Stomach (tissue), 9 donors: ENCODE measurements around the gene NUDT4. TPM values are rescaled to one million over a fixed set of nuclear protein-coding genes. Genes with fewer than 3 reads are reported as not detected.
"Not testable (repeated sequence)": the region's sequence is repeated elsewhere in the genome, so short reads cannot be mapped to it uniquely, and the experiment has no call there.

Experiments used
- DNase-seq, 2 donors: peaks; one replicate each; pipeline versions ENCODE4 v3.0.0 to v3.0.0-alpha.2; 2013 to 2019
- H3K27ac ChIP-seq, 5 donors: fragments of 200-600 bp in 4 of 5; sonication (generic) in 4 of 5; one replicate each; pipeline ENCODE4 v1.5.1; 2013 to 2019; ENCODE audit warnings: mild to moderate bottlenecking in 1 of 5, moderate library complexity in 1 of 5
- H3K27me3 ChIP-seq, 3 donors: fragments of 200-600 bp; sonication (generic); one replicate each; pipeline ENCODE4 v1.5.1; 2017 to 2019; ENCODE audit warnings: mixed run types in 1 of 3
- H3K36me3 ChIP-seq, 4 donors: fragments of 200-600 bp; sonication (generic); 1 replicate in 3 of 4; 2 replicates in 1 of 4; pipeline ENCODE4 v1.5.1; 2016 to 2019
- H3K4me1 ChIP-seq, 4 donors: fragments of 200-600 bp; sonication (generic); one replicate each; pipeline ENCODE4 v1.5.1; 2016 to 2019
- H3K4me3 ChIP-seq, 4 donors: fragments of 200-600 bp; sonication (generic) in 3 of 4; one replicate each; pipeline ENCODE4 v1.5.1; 2016 to 2019; ENCODE audit warnings: mild to moderate bottlenecking in 1 of 4
- H3K9me3 ChIP-seq, 4 donors: fragments of 200-600 bp; sonication (generic); one replicate each; pipeline ENCODE4 v1.5.1; 2016 to 2019
- CTCF ChIP-seq, 7 experiments: fragments of 450-650 bp in 4 of 7; fragments of 200-600 bp in 3 of 7; sonication (generic) in 3 of 7; IDR thresholded peaks; one replicate each; pipeline ENCODE4 v1.5.1; 2016 to 2019; ENCODE audit warnings: antibody characterized with exemption in 7 of 7, control low read depth in 2 of 7, mild to moderate bottlenecking in 1 of 7
- EP300 ChIP-seq: sonication (generic); formaldehyde crosslinking; IDR thresholded peaks from one replicate; pipeline ENCODE4 v1.6.1; 2017; ENCODE audit warnings: antibody characterized with exemption
- POLR2A ChIP-seq, 4 donors: fragments of 450-650 bp; IDR thresholded peaks; one replicate each; pipeline ENCODE4 v1.6.1; 2016; ENCODE audit warnings: antibody characterized with exemption in 4 of 4, control low read depth in 2 of 4, mild to moderate bottlenecking in 1 of 4, moderate library complexity in 1 of 4
- POLR2AphosphoS5 ChIP-seq, 3 donors: sonication (generic); formaldehyde crosslinking; IDR thresholded peaks; one replicate each; pipeline ENCODE4 v1.6.1; 2016; ENCODE audit warnings: antibody characterized with exemption in 3 of 3
- WGBS, 5 donors: extraction: QIAGEN DNeasy Blood & Tissue Kit in 3 of 5; methylation state at CpG; one replicate each; pipeline versions ENCODE4 v1.1.5 to v1.1.7; 2013 to 2018; 5-methylcytosine and 5-hydroxymethylcytosine counted together
- intact Hi-C: fragments of 100-400 bp; cut with DNase I; formaldehyde crosslinking; loops from one replicate; pipeline ENCODE4 v1.15.1; 2023; ENCODE audit warnings: low total_unique reads
- polyA plus RNA-seq, 3 donors: library from polyadenylated mRNA; stranded (reverse); fragments of 200-250 nt; gene quantifications; one replicate each; pipeline ENCODE4 v1.2.3, GENCODE V29; 2013
- total RNA-seq, 5 donors: library from RNA; depleted of rRNA; stranded (reverse); fragments of >200 nt; gene quantifications; one replicate each; pipeline versions ENCODE4 v1.1.0 to v1.2.3, GENCODE V29; 2014 to 2016
- donor health status: healthy with polysubstance abuse.
- donor health status: Bipolar disorder and iron deficiency.
- donor health status: healthy.

The NUDT4 gene
- total and polyA plus RNA-seq, 8 donors = 17.5 to 77.7 (median 29.4) TPM

DNA sequence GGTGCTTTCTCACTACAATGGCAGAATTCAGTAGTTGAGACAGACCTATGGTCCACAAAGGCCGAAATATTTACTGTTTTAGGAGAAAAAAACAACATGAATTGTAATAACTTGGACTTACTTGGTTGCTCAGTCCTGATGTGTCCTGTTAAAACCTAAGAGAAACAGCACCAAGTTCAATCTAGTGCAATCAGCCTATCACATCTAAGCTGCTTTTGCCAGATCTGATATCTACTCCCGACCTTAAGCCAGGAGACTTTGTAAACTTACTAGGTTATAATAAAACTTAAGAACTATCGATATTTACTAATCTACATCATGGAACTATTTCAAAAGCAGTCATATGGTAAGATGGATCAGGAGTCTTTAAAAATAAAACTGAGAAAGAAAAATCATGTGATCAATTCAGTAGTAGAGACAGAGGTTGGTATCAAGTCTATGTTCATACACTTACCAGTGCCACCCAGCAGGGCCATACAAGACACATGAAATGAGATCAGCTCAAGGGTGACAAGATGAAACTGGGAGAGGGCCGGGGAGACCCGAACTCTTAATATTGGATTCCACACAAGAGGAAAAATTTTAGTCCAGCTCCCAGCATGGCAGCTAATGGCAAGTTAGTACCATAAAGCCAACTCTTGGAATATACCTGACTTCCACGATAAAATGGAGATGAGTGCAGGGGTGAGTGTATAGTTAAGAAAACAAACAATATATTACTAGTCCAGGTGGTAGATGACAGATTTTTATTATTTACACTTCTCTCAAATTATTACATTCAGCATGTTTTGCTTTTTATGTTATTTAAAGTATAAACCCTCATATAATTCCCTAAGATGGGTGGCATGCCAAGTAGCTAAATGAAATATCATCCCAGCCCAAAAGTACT is 27.5 kb downstream of the NUDT4 start:
- Histone ChIP-seq H3K4me1 (peaks cover 0 to 33% (median 14%) of the 10 kb centered on the region in 4 donors), H3K27ac (peak overlapping the region in 2 of 5 donors; percentile 0 to 38), H3K9me3 (no peaks in the 10 kb centered on the region), H3K36me3 (peaks cover 0 to 23% (median 19%) of the 10 kb centered on the region in 4 donors), H3K27me3 (no peaks in the 10 kb centered on the region), H3K4me3 (no peak overlapping the region)
- TF ChIP-seq POLR2A (IDR thresholded peaks at IDR 0.05) (no peak), POLR2AphosphoS5 (IDR thresholded peaks at IDR 0.05) (no peak), EP300 (no peak), CTCF (IDR thresholded peaks at IDR 0.05) (no peak)
- 72 to 82% (median 76%) methylated on average over 6 of the region's 6 CpGs for WGBS, 5 donors
- DNase-seq = no peak
- intact Hi-C loops = no loop called here

- H3K9me3 ChIP-seq = no peaks in the 10 kb centered on the region
- no peak overlapping the region for H3K4me3 ChIP-seq
- peaks cover 0 to 54% (median 24%) of the 10 kb centered on the region in 4 donors for H3K4me1 ChIP-seq
- peak overlapping the region in 1 of 5 donors; percentile 15 for H3K27ac ChIP-seq
- TF ChIP-seq POLR2AphosphoS5 (IDR thresholded peaks at IDR 0.05) (no peak), POLR2A (IDR thresholded peaks at IDR 0.05) (no peak), EP300 (no peak), CTCF (IDR thresholded peaks at IDR 0.05) (no peak)
- DNase-seq = no peak
- intact Hi-C loops = no loop called here
- H3K27me3 ChIP-seq = no peaks in the 10 kb centered on the region
- H3K36me3 ChIP-seq = peaks cover 0 to 30% (median 23%) of the 10 kb centered on the region in 4 donors
- WGBS, 5 donors = 85 to 91% (median 86%) methylated on average over 6 of the region's 6 CpGs
Measured at GRCh38 chr12:93407054-93407962, 29.6 kb downstream of the NUDT4 start.

GRCh38 chr12:93407963-93408283 is 30.2 kb downstream of the NUDT4 start:
- DNase-seq = no peak
- intact Hi-C loops = no loop called here
- H3K4me1 ChIP-seq = peaks cover 5 to 60% (median 29%) of the 10 kb centered on the region in 4 donors
- no peak overlapping the region for H3K27ac ChIP-seq
- H3K4me3 ChIP-seq = no peak overlapping the region
- no peaks in the 10 kb centered on the region for H3K27me3 ChIP-seq
- peaks cover 0 to 25% (median 21%) of the 10 kb centered on the region in 4 donors for H3K36me3 ChIP-seq
- TF ChIP-seq POLR2A (IDR thresholded peaks at IDR 0.05) = no peak
- 86 to 94% (median 88%) methylated on average over 2 of the region's 2 CpGs for WGBS, 5 donors
- no peaks in the 10 kb centered on the region for H3K9me3 ChIP-seq

DNA sequence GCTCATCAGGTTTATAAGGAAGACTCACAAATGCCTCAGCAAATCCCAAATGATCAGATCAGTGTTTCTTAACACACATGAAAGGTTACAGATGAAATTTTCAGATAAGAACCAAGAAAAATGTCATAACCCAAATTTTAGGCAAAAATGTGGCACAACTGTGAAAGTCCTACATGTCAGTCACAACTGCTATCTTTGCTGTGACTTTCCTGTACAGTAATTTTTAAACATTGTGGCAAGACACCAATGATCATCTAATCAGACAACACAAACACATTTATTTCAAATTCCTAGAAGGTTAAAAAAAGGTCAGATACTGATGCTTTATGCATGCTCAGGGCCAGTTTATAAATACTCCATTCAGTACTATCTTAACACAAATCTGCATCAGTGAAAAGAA is 31.1 kb downstream of the NUDT4 start:
- intact Hi-C loops = no loop called here

GRCh38 chr12:93409343-93410187 is 31.8 kb downstream of the NUDT4 start:
- intact Hi-C loops, H3K4me3 ChIP-seq, DNase-seq, H3K27ac ChIP-seq, H3K9me3 ChIP-seq, H3K27me3 ChIP-seq: not testable (repeated sequence)
- 45 to 55% (median 55%) methylated on average over 4 of the region's 4 CpGs for WGBS, 5 donors
- Histone ChIP-seq H3K4me1 (peaks cover 15 to 67% (median 36%) of the 10 kb centered on the region in 4 donors), H3K36me3 (peaks cover 0 to 21% (median 19%) of the 10 kb centered on the region in 4 donors)

More for the DNA sequence above, 31.1 kb downstream of the NUDT4 start:
- H3K27ac ChIP-seq = no peak overlapping the region
- no peak overlapping the region for H3K4me3 ChIP-seq
- no peak for DNase-seq
- TF ChIP-seq CTCF (IDR thresholded peaks at IDR 0.05) = no peak
- no peak for TF ChIP-seq POLR2AphosphoS5 (IDR thresholded peaks at IDR 0.05)
- H3K4me1 ChIP-seq = peaks cover 14 to 67% (median 38%) of the 10 kb centered on the region in 4 donors
- H3K27me3 ChIP-seq = no peaks in the 10 kb centered on the region
- no peaks in the 10 kb centered on the region for H3K9me3 ChIP-seq
- peaks cover 0 to 21% (median 19%) of the 10 kb centered on the region in 4 donors for H3K36me3 ChIP-seq

DNA sequence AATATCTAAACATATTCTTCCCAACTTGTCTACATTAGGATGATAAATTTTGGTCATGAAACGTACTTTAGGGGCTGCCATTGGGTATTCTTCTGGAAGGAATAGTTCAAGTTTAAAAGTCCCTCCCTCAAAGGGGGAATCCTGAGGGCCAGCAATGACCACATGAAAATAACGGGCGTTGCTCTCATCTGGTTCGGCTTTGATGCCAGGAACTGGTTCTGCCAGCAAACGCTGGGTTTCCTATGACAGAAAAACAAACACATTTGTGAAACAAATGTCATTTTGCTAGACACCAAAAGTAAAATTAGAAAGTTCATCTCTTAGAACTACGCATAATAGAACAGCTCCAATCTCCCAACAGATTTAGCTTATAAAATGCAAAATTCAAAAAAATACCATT is 33.3 kb downstream of the NUDT4 start:
- intact Hi-C loops, H3K27me3 ChIP-seq, H3K4me3 ChIP-seq, H3K27ac ChIP-seq, H3K9me3 ChIP-seq: not testable (repeated sequence)
- Histone ChIP-seq H3K4me1 (peaks cover 12 to 74% (median 40%) of the 10 kb centered on the region in 4 donors), H3K36me3 (peaks cover 0 to 21% (median 19%) of the 10 kb centered on the region in 4 donors)
- 28 to 56% (median 35%) methylated on average over 6 of the region's 6 CpGs for WGBS, 5 donors
- DNase-seq = peak in 1 of 2 donors; percentile 47
